ENCODE data around the gene TAAR2. TPM values are rescaled to one million over a fixed set of nuclear protein-coding genes. Genes with fewer than 3 reads are reported as not detected.

The TAAR2 gene
- total RNA-seq, 4 donors from 2014 or later, result not detected

GRCh38 chr6:132584698-132585097 lies 39.4 kb downstream of the TAAR2 start:
- ATAC-seq, result no peak
- 20 to 94% methylated on average over 1 of the region's 1 CpG for WGBS, 2 donors (ENCODE audit: low coverage in 1 of 2)

GRCh38 chr6:132571774-132572173 lies 52.3 kb downstream of the TAAR2 start:
- H3K36me3 ChIP-seq, result no peaks in the 10 kb centered on the region
- TF ChIP-seq POLR2A (IDR thresholded peaks at IDR 0.05) (no peak), POLR2AphosphoS5 (IDR thresholded peaks at IDR 0.05) (no peak), CTCF (IDR thresholded peaks at IDR 0.05) (no peak), EP300 (IDR thresholded peaks at IDR 0.05) (no peak)
- H3K9me3 ChIP-seq, result no peaks in the 10 kb centered on the region
- H3K27ac ChIP-seq, result no peak overlapping the region
- no peak overlapping the region for H3K4me3 ChIP-seq
- ATAC-seq, result no peak
- peaks cover 3% of the 10 kb centered on the region for H3K27me3 ChIP-seq
- H3K4me1 ChIP-seq, result no peaks in the 10 kb centered on the region

More at GRCh38 chr6:132584698-132585097, 39.4 kb downstream of the TAAR2 start:
- no peak for TF ChIP-seq POLR2A (IDR thresholded peaks at IDR 0.05)
- no peak for TF ChIP-seq EP300 (IDR thresholded peaks at IDR 0.05)
- no peak for TF ChIP-seq CTCF (IDR thresholded peaks at IDR 0.05)
- TF ChIP-seq POLR2AphosphoS5 (IDR thresholded peaks at IDR 0.05), result no peak
- Histone ChIP-seq H3K4me3 (no peak overlapping the region), H3K27me3 (peaks cover 10% of the 10 kb centered on the region), H3K4me1 (no peaks in the 10 kb centered on the region), H3K9me3 (peaks cover 0 to 4% (median 0%) of the 10 kb centered on the region in 3 donors), H3K36me3 (no peaks in the 10 kb centered on the region), H3K27ac (no peak overlapping the region)

- WGBS, 2 donors (ENCODE audit: low coverage in 1 of 2), result 68 to 78% methylated on average over 6 to 9 of the region's 15 CpGs
- peaks cover 3% of the 10 kb centered on the region for H3K27me3 ChIP-seq
- ATAC-seq, result no peak
Observed at GRCh38 chr6:132570221-132570777, 53.8 kb downstream of the TAAR2 start, which contains the start of gene TAAR6. Gene TAAR6, plus strand, starts transcription at chr6:132570322. Its CDS starts 0 bp downstream, at chr6:132570322.

GRCh38 chr6:132569170-132569569 lies 54.9 kb downstream of the TAAR2 start:
- Histone ChIP-seq H3K4me1 (no peaks in the 10 kb centered on the region), H3K36me3 (no peaks in the 10 kb centered on the region), H3K9me3 (no peaks in the 10 kb centered on the region), H3K27me3 (peaks cover 3% of the 10 kb centered on the region), H3K27ac (no peak overlapping the region), H3K4me3 (no peak overlapping the region)
- TF ChIP-seq EP300 (IDR thresholded peaks at IDR 0.05) (no peak), POLR2A (IDR thresholded peaks at IDR 0.05) (no peak), CTCF (IDR thresholded peaks at IDR 0.05) (no peak), POLR2AphosphoS5 (IDR thresholded peaks at IDR 0.05) (no peak)
- no peak for ATAC-seq
- WGBS, 2 donors (ENCODE audit: low coverage in 1 of 2), result 15 to 19% methylated on average over 4 of the region's 4 CpGs

More at GRCh38 chr6:132570221-132570777, 53.8 kb downstream of the TAAR2 start, which contains the start of gene TAAR6:
- H3K4me3 ChIP-seq, result no peak within 1 kb of the TSS
- TF ChIP-seq POLR2A (IDR thresholded peaks at IDR 0.05) (no peak), CTCF (IDR thresholded peaks at IDR 0.05) (no peak), EP300 (IDR thresholded peaks at IDR 0.05) (no peak), POLR2AphosphoS5 (IDR thresholded peaks at IDR 0.05) (no peak)
- H3K4me1 ChIP-seq, result no peaks in the 10 kb centered on the region
- no peaks in the 10 kb centered on the region for H3K9me3 ChIP-seq
- H3K27ac ChIP-seq, result no peak within 1 kb of the TSS
- no peaks in the 10 kb centered on the region for H3K36me3 ChIP-seq

GRCh38 chr6:132568611-132569010 lies 55.5 kb downstream of the TAAR2 start:
- ATAC-seq, result no peak
- Histone ChIP-seq H3K4me3 (no peak overlapping the region), H3K9me3 (no peaks in the 10 kb centered on the region), H3K4me1 (no peaks in the 10 kb centered on the region), H3K36me3 (no peaks in the 10 kb centered on the region), H3K27ac (no peak overlapping the region), H3K27me3 (peaks cover 3% of the 10 kb centered on the region)
- 51 to 64% methylated on average over 2 to 6 of the region's 6 CpGs for WGBS, 2 donors (ENCODE audit: low coverage in 1 of 2)
- TF ChIP-seq POLR2AphosphoS5 (IDR thresholded peaks at IDR 0.05) (no peak), CTCF (IDR thresholded peaks at IDR 0.05) (no peak), EP300 (IDR thresholded peaks at IDR 0.05) (no peak), POLR2A (IDR thresholded peaks at IDR 0.05) (no peak)

Measured in gastroesophageal sphincter (tissue), 4 donors.